Measurements from ENCODE around the gene RABGAP1L.

The RABGAP1L gene

GRCh38 chr1:174165471-174166137 is 6.3 kb downstream of the RABGAP1L start:
- no peak overlapping the region for H3K9ac ChIP-seq
- no peaks in the 10 kb centered on the region for H3K4me1 ChIP-seq
- H3K36me3 ChIP-seq (ENCODE audit: control insufficient read depth, insufficient read depth, low read length): no peaks in the 10 kb centered on the region
- no peak overlapping the region for H3K4me2 ChIP-seq (ENCODE audit: low read length)
- TF ChIP-seq, protein P1, sequence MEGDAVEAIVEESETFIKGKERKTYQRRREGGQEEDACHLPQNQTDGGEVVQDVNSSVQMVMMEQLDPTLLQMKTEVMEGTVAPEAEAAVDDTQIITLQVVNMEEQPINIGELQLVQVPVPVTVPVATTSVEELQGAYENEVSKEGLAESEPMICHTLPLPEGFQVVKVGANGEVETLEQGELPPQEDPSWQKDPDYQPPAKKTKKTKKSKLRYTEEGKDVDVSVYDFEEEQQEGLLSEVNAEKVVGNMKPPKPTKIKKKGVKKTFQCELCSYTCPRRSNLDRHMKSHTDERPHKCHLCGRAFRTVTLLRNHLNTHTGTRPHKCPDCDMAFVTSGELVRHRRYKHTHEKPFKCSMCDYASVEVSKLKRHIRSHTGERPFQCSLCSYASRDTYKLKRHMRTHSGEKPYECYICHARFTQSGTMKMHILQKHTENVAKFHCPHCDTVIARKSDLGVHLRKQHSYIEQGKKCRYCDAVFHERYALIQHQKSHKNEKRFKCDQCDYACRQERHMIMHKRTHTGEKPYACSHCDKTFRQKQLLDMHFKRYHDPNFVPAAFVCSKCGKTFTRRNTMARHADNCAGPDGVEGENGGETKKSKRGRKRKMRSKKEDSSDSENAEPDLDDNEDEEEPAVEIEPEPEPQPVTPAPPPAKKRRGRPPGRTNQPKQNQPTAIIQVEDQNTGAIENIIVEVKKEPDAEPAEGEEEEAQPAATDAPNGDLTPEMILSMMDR (IDR thresholded peaks at IDR 0.05): no peak
- no peaks in the 10 kb centered on the region for H3K27me3 ChIP-seq (ENCODE audit: control insufficient read depth, insufficient read depth, low read length)
- no peak overlapping the region for H3K4me3 ChIP-seq (ENCODE audit: low read depth, low read length)
- no peak overlapping the region for H3K27ac ChIP-seq
- no peaks in the 10 kb centered on the region for H3K79me2 ChIP-seq
- no peaks in the 10 kb centered on the region for H3K9me3 ChIP-seq (ENCODE audit: control insufficient read depth, low read length)
- no peak overlapping the region for H2AFZ ChIP-seq

GRCh38 chr1:174166530-174167264 is 7.4 kb downstream of the RABGAP1L start:
- no peak overlapping the region for H3K4me3 ChIP-seq (ENCODE audit: low read depth, low read length)
- H2AFZ ChIP-seq: no peak overlapping the region
- peak overlapping the region; percentile 6 for H3K27ac ChIP-seq
- no peaks in the 10 kb centered on the region for H3K9me3 ChIP-seq (ENCODE audit: control insufficient read depth, low read length)
- no peak overlapping the region for H3K9ac ChIP-seq
- H3K79me2 ChIP-seq: no peaks in the 10 kb centered on the region
- no peaks in the 10 kb centered on the region for H3K4me1 ChIP-seq
- H3K27me3 ChIP-seq (ENCODE audit: control insufficient read depth, insufficient read depth, low read length): no peaks in the 10 kb centered on the region
- H3K4me2 ChIP-seq (ENCODE audit: low read length): no peak overlapping the region
- no peaks in the 10 kb centered on the region for H3K36me3 ChIP-seq (ENCODE audit: control insufficient read depth, insufficient read depth, low read length)
- TF ChIP-seq, protein P1 (IDR thresholded peaks at IDR 0.05): no peak

- Histone ChIP-seq H3K4me3 (ENCODE audit: low read depth, low read length) (no peak overlapping the region), H3K9ac (no peak overlapping the region), H3K9me3 (ENCODE audit: control insufficient read depth, low read length) (no peaks in the 10 kb centered on the region), H3K4me2 (ENCODE audit: low read length) (no peak overlapping the region), H3K4me1 (no peaks in the 10 kb centered on the region), H2AFZ (no peak overlapping the region), H3K79me2 (no peaks in the 10 kb centered on the region), H3K27ac (no peak overlapping the region), H3K36me3 (ENCODE audit: control insufficient read depth, insufficient read depth, low read length) (no peaks in the 10 kb centered on the region), H3K27me3 (ENCODE audit: control insufficient read depth, insufficient read depth, low read length) (no peaks in the 10 kb centered on the region)
- TF ChIP-seq, protein P1 (IDR thresholded peaks at IDR 0.05): no peak
Observed at GRCh38 chr1:174167265-174167803, 8.0 kb downstream of the RABGAP1L start.

- Histone ChIP-seq H3K9ac (no peak overlapping the region), H2AFZ (no peak overlapping the region), H3K27me3 (ENCODE audit: control insufficient read depth, insufficient read depth, low read length) (no peaks in the 10 kb centered on the region), H3K27ac (no peak overlapping the region), H3K9me3 (ENCODE audit: control insufficient read depth, low read length) (no peaks in the 10 kb centered on the region), H3K79me2 (no peaks in the 10 kb centered on the region), H3K4me1 (no peaks in the 10 kb centered on the region), H3K4me2 (ENCODE audit: low read length) (no peak overlapping the region), H3K4me3 (ENCODE audit: low read depth, low read length) (no peak overlapping the region), H3K36me3 (ENCODE audit: control insufficient read depth, insufficient read depth, low read length) (no peaks in the 10 kb centered on the region)
- TF ChIP-seq, protein P1 (IDR thresholded peaks at IDR 0.05): no peak
Observed at GRCh38 chr1:174169342-174169741, 10.0 kb downstream of the RABGAP1L start.
